Uterus (tissue), 4 donors: Measurements from ENCODE around the gene TM9SF1. TPM values are rescaled to one million over a fixed set of nuclear protein-coding genes. Genes with fewer than 3 reads are reported as not detected.

ENCODE experiments used
- DNase-seq, 2 donors: peaks; one replicate each; pipeline ENCODE4 v3.0.0-alpha.2; 2019 to 2020
- H3K27ac ChIP-seq, 2 donors: fragments of 200-600 bp; sonication (generic); 1 replicate in 1 of 2; 2 replicates in 1 of 2; pipeline ENCODE4 v1.5.1; 2016 to 2018
- H3K27me3 ChIP-seq, 2 donors: fragments of 200-600 bp; sonication (generic); one replicate each; pipeline ENCODE4 v1.5.1; 2018 to 2019; ENCODE audit warnings: control low read depth in 1 of 2
- H3K36me3 ChIP-seq, 2 donors: fragments of 200-600 bp; sonication (generic); one replicate each; pipeline ENCODE4 v1.5.1; 2019; ENCODE audit warnings: control low read depth in 1 of 2
- H3K4me1 ChIP-seq, 2 donors: fragments of 200-600 bp; sonication (generic); one replicate each; pipeline ENCODE4 v1.5.1; 2018 to 2019; ENCODE audit warnings: control low read depth in 1 of 2
- H3K4me3 ChIP-seq, 2 donors: fragments of 200-600 bp; sonication (generic); 1 replicate in 1 of 2; 2 replicates in 1 of 2; pipeline ENCODE4 v1.5.1; 2018 to 2019; ENCODE audit warnings: mild to moderate bottlenecking in 1 of 2
- H3K9me3 ChIP-seq, 2 donors: fragments of 200-600 bp; sonication (generic); one replicate each; pipeline ENCODE4 v1.5.1; 2019; ENCODE audit warnings: control low read depth in 1 of 2
- POLR2A ChIP-seq, 2 donors: fragments of 450-650 bp; IDR thresholded peaks; one replicate each; pipeline ENCODE4 v1.6.1; 2016; ENCODE audit warnings: antibody characterized with exemption in 2 of 2, mild to moderate bottlenecking in 1 of 2, moderate library complexity in 1 of 2
- intact Hi-C: fragments of 100-400 bp; cut with DNase I; formaldehyde crosslinking; loops from one replicate; pipeline ENCODE4 v1.15.1; 2023; ENCODE audit warnings: low total_unique reads
- total RNA-seq, 4 donors: library from RNA; depleted of rRNA in 3 of 4; stranded (reverse); fragments of >200 nt in 3 of 4; gene quantifications; one replicate each; pipeline versions ENCODE4 v1.1.0 to v1.2.4, GENCODE V29; 2014 to 2023
- TF ChIP-seq, protein P1 (sequence below), 4 experiments: fragments of 200-600 bp in 2 of 4; fragments of 450-650 bp in 2 of 4; sonication (generic) in 2 of 4; IDR thresholded peaks; one replicate each; pipeline ENCODE4 v1.5.1; 2016 to 2019; ENCODE audit warnings: antibody characterized with exemption in 4 of 4, mild to moderate bottlenecking in 2 of 4, moderate library complexity in 1 of 4
- donor health status: DM: yes; HTN: yes; CAD: no.

TM9SF1 gene
- total RNA-seq, 4 donors from 2014 or later: 31.2 to 79.8 (median 52.4) TPM

DNA sequence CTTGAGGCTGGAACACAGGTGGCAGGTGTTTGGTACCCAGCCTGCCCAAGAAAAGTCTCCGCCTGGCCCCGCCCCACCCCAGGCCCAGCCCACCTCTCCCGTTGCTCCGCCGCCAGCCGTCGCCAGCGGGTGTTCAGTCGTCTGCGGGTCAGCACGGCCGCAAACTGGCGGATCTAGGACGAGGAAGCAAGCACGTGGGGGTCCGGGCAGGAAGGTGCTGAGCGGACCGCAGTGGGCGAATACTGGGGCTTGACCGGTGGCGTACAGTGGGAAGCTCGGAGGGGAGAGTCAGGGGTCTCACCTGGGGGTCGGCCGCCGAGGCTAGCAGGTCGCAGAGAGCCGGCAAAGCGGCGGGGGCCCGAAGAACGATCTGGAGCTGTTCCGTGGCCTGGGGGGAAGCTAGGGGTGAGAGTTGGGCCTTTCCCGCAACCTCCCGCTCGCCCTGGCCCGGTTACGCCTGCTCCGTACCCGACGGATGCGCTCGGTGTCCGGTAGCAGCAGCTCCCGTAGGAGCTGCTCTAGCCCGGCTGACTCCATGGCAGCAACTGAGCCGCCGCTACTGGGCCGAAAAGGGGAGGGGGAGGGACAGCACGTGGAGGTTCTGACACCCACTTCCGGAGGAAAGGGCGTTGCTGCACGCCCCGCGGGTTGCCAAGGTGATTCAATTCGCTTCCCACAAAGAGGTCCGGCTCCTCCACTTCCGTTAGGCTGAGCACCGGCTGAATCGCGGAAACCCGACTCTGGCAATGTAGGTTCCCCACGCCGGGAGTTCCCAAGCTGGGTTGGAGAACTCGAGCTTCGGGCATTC is 6.8 kb downstream of the TM9SF1 start, which contains the start of gene IPO4:
Gene IPO4 (minus strand): TSS at position 566 of the 808 bp plus-strand sequence. CDS start 29 bp downstream, at position 537.
- Histone ChIP-seq H3K27me3 (no peaks in the 10 kb centered on the region), H3K4me1 (no peaks in the 10 kb centered on the region), H3K9me3 (no peaks in the 10 kb centered on the region), H3K36me3 (no peaks in the 10 kb centered on the region), H3K4me3 (peak within 1 kb of the TSS; percentile 51 to 63), H3K27ac (peak within 1 kb of the TSS; percentile 53 to 54)
- intact Hi-C loops: no loop called here
- TF ChIP-seq, protein P1, sequence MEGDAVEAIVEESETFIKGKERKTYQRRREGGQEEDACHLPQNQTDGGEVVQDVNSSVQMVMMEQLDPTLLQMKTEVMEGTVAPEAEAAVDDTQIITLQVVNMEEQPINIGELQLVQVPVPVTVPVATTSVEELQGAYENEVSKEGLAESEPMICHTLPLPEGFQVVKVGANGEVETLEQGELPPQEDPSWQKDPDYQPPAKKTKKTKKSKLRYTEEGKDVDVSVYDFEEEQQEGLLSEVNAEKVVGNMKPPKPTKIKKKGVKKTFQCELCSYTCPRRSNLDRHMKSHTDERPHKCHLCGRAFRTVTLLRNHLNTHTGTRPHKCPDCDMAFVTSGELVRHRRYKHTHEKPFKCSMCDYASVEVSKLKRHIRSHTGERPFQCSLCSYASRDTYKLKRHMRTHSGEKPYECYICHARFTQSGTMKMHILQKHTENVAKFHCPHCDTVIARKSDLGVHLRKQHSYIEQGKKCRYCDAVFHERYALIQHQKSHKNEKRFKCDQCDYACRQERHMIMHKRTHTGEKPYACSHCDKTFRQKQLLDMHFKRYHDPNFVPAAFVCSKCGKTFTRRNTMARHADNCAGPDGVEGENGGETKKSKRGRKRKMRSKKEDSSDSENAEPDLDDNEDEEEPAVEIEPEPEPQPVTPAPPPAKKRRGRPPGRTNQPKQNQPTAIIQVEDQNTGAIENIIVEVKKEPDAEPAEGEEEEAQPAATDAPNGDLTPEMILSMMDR (IDR thresholded peaks at IDR 0.05): peak in 1 of 4 experiments; percentile 57
- TF ChIP-seq POLR2A (IDR thresholded peaks at IDR 0.05): peak; percentile 47 to 55
- DNase-seq: peak; percentile 94 to 96

DNA sequence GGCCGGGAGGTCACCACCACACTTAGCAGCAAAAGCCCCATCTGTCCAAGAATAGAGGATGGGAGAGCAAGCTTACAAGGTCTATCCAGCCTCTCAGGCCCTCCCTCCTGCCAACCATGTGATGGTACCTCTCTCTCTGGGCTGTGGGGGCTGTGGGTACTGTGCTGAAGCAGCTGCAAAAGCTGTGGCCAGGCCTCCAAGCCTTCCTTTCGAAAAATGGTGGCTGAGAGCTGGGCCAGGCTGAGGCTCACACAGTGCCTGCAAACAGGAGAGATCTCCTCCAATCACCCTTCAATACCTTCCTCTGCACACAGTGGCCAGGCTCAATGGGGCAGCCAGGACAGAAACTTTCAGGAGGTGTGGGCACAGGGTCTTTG is 7.7 kb downstream of the TM9SF1 start:
- H3K9me3 ChIP-seq: no peaks in the 10 kb centered on the region
- no peaks in the 10 kb centered on the region for H3K4me1 ChIP-seq
- no peaks in the 10 kb centered on the region for H3K36me3 ChIP-seq
- peak overlapping the region in 1 of 2 donors; percentile 51 for H3K4me3 ChIP-seq
- no peak for DNase-seq
- intact Hi-C loops: no loop called here
- no peak overlapping the region for H3K27ac ChIP-seq
- no peaks in the 10 kb centered on the region for H3K27me3 ChIP-seq
- TF ChIP-seq, protein P1 (IDR thresholded peaks at IDR 0.05): no peak
- no peak for TF ChIP-seq POLR2A (IDR thresholded peaks at IDR 0.05)

DNA sequence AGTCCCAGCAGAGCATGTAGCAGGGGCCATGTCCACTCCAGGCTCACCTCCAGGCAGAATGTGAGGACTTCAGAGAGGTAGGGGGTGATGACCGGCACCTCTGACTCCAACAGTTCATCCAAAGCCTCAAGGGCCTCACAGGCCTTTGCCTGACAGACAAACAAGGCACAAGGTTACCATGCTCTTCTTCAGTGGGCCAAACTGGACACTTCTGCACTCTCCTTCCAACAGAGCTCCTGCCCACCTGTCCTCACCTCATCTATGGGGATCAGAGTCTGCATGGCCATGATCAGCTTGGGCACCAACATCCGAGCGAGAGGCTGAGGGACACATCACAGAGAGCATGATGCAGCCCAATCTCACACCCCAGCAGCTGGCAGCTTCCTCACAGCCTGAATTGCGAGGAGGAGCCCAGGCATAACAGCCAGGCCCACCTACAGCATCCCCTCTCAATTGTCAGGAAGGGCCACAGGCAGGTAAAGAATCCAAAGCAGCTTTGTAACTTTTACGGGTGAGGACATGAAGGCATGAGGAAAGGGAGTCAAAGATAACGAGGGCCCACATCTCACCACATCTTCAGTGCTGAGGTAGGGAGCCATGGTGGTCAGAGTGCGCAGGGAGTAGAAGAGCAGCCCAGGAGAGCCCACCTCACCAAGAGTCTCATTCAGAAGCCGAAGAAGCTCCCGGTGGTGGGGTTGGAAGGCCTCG is 8.3 kb downstream of the TM9SF1 start:
- no peak overlapping the region for H3K4me3 ChIP-seq

DNA sequence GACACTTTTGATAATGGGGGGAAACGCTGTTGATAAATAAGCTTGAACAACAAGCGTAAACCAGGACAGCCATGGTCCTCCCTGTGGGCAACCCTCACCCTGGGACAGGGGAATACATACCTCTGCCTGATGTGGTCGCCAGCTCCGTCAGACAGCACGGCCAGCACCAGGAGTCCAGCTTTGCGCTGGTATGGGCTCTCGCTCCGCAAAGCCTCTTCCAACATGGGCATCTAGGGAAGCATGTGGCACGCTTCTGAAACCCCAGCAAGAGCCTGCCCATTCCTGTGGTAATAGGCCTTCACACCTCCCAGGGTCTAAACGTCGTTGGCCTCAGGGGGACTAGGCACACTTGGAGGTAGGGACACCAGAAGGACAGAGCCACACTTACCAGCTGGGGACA is 9.5 kb downstream of the TM9SF1 start:
- TF ChIP-seq, protein P1 (IDR thresholded peaks at IDR 0.05): no peak
- no peak for TF ChIP-seq POLR2A (IDR thresholded peaks at IDR 0.05)
- Histone ChIP-seq H3K27me3 (no peaks in the 10 kb centered on the region), H3K4me1 (no peaks in the 10 kb centered on the region), H3K4me3 (no peak overlapping the region), H3K36me3 (no peaks in the 10 kb centered on the region), H3K9me3 (no peaks in the 10 kb centered on the region), H3K27ac (no peak overlapping the region)
- intact Hi-C loops: no loop called here
- no peak for DNase-seq

More for the DNA sequence above, 8.3 kb downstream of the TM9SF1 start:
- Histone ChIP-seq H3K27me3 (no peaks in the 10 kb centered on the region), H3K36me3 (no peaks in the 10 kb centered on the region), H3K9me3 (no peaks in the 10 kb centered on the region), H3K27ac (no peak overlapping the region), H3K4me1 (no peaks in the 10 kb centered on the region)
- TF ChIP-seq POLR2A (IDR thresholded peaks at IDR 0.05): no peak
- TF ChIP-seq, protein P1 (IDR thresholded peaks at IDR 0.05): no peak
- DNase-seq: no peak
- intact Hi-C loops: no loop called here

DNA sequence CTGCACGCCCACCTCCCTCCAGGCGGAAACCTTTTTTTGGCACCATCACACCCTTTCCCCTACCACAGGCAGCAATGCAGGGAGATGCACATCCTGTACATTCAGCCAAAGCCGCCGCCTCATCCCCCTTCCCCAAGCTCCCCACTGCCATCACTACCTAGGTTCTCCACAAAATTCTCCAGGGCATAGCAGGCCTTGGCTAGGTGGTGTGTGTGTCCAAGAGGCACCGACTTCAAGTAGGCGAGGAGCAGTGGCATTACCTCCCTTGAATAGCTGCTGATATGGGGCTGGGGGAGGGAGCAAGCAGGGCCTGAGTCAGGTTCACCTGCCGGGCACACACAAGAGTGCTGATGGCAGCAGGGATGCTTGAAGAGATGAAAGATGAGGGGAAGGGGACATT is 10.2 kb downstream of the TM9SF1 start:
- no peaks in the 10 kb centered on the region for H3K4me1 ChIP-seq
- no peaks in the 10 kb centered on the region for H3K9me3 ChIP-seq
- H3K27me3 ChIP-seq: no peaks in the 10 kb centered on the region
- intact Hi-C loops: no loop called here
- TF ChIP-seq, protein P1 (IDR thresholded peaks at IDR 0.05): no peak
- TF ChIP-seq POLR2A (IDR thresholded peaks at IDR 0.05): no peak
- no peak for DNase-seq
- no peak overlapping the region for H3K27ac ChIP-seq
- no peak overlapping the region for H3K4me3 ChIP-seq
- H3K36me3 ChIP-seq: no peaks in the 10 kb centered on the region
